Fibroblast of gingiva (primary cell): Measurements from ENCODE around the gene ABI3BP.
"Not testable (repeated sequence)": the region's sequence is repeated elsewhere in the genome, so short reads cannot be mapped to it uniquely, and the experiment has no call there.

Source experiments
- DNase-seq: peaks from one replicate; pipeline ENCODE4 v3.0.0-alpha.2; 2011; ENCODE audit warnings: low read depth

The ABI3BP gene, protein sequence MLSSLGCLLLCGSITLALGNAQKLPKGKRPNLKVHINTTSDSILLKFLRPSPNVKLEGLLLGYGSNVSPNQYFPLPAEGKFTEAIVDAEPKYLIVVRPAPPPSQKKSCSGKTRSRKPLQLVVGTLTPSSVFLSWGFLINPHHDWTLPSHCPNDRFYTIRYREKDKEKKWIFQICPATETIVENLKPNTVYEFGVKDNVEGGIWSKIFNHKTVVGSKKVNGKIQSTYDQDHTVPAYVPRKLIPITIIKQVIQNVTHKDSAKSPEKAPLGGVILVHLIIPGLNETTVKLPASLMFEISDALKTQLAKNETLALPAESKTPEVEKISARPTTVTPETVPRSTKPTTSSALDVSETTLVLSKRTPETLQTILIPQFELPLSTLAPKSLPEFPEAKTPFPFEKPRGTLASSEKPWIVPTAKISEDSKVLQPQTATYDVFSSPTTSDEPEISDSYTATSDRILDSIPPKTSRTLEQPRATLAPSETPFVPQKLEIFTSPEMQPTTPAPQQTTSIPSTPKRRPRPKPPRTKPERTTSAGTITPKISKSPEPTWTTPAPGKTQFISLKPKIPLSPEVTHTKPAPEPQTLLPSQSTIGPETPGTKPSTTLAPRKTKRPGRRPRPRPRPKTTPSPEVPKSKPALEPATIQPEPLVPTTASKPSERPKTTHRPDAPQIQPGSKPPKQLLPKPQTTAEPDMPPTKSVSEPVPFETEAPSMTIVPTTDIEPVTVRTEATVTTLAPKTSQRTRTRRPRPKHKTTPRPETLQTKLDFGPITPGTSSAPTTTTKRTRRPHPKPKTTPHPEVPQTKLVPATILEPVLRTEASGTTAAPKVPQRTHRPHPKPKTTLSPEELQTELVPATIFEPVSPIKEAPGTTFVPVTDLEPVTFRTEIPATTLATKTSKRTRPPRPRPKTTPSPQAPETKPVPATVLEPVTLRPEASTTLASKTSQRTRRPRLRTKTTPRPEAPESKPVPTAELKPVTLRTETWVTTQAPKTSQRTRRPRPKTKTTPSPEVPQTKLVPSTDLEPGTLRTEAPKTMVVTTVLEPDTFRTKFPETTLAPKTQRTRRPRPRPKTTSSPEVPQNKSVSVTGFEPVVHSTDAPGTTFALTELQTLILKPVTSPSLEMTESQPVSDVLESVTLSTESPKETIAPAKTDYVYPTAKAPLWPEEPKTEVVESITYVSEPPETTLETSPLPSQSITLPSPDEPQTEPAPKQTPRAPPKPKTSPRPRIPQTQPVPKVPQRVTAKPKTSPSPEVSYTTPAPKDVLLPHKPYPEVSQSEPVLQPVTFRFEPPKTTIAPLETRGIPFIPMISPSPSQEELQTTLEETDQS (N-terminal part only)

DNA sequence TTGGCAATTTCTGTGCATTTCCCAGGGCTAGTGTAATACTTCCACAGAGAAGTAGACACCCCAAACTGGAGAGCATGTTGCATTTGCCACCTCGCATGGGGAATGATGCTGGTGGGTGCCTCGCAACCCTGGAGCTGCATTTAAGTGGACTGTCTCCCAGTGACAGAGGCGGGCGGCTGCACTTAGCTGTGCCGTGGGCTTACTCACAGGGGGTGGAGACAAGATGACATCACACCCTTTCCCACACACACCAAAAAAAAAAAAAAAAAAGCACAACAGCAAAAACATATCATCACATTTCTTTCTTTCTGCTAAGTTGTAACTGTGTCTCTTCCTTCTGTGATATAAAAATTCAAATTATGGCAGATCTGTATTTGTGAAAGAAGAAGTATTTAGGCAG lies at the start of gene ABI3BP:
TSS of gene ABI3BP (minus strand) at position 113 of the 400 bp plus-strand sequence. CDS start at position 76, 37 bp downstream.
- DNase-seq: peak; percentile 82

GRCh38 chr3:101039285-101039684 lies 46.1 kb upstream of the ABI3BP start:
- no peak for DNase-seq

DNA sequence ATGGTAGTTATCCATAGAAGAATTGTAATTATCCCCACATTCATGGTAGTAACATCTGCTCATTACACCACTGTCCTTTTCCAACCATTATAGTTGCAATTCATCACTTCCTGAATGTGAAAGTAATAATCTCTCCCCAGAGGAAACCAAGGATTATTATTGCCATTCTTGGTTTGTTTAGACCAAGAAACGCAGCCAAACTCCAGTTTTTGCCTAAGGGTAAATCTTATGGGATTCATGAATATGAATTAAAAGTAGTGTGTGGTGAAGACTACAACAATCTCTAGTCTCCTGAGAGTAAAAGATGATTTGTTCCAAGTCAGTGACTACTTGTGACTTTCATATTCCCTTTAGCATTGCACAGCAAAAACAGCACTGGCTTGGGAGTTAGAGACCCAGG lies 45.7 kb upstream of the ABI3BP start:
- DNase-seq: peak; percentile 86

DNA sequence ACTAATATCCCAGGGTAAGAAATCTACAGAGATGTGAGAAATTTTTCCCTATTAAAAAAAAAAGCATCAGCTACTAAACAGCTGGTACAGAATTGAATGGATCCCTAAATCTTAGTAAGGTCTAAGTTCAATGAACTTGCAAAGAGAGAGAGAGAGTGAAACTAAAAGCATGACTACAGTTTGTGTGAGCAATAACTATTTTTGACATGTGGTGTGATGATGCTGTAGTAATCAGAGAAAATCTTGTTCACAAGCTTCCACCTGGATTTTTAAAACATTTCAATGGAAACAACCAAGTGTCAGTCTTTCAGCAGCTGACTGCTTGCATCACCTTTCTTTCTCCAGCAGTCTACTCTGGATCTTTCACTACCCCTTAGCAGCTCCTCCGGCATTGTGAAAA lies 45.2 kb upstream of the ABI3BP start:
- DNase-seq: no peak

- DNase-seq: no peak
Measured at GRCh38 chr3:101037613-101038012, 44.4 kb upstream of the ABI3BP start.

DNA sequence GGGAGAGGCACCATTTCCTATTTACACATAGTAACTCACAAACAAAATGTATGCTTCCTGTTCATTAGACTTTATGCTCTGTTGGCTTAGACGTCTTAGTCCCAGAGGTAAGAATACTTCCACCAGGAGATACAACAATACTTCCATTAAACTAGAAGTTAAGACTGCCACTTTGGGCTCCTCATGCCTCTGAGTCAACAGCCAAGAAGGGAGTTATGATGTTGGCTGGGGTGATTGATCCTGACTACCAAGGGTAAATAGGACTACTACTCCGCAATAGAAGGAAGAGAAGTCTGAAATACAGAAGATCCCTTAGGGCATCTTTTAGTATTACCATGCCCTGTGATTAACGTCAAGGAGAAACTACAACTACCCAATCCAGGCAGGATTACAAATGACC lies 43.5 kb upstream of the ABI3BP start:
- DNase-seq: no peak

GRCh38 chr3:101036213-101036618 lies 43.0 kb upstream of the ABI3BP start:
- peak; percentile 93 for DNase-seq

- DNase-seq: no peak
Measured at GRCh38 chr3:101027286-101027685, 34.1 kb upstream of the ABI3BP start.

- DNase-seq: no peak
Measured at GRCh38 chr3:101026881-101027280, 33.7 kb upstream of the ABI3BP start.

- DNase-seq: no peak
Measured at GRCh38 chr3:101026244-101026643, 33.0 kb upstream of the ABI3BP start.

GRCh38 chr3:101020351-101021015 lies 27.3 kb upstream of the ABI3BP start:
- peak; percentile 41 for DNase-seq

DNA sequence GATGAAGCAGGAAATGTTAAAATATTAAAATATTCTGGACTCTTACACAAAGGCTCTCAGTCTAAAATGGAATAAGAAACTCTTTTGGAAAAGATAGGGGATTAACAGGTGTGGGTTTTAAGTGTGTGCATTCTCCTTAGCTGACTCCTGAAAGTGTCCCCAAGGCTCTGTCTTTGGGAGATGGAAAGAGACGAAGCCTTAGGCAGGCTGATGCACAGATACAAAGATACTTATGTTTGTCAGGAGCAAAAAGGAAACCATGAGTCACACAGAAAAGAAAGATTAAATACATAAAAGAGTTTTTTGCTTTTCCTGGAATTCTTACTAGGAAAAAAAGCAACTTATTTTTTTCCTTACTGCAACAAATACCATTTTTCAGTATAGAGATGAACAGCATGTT lies 23.8 kb upstream of the ABI3BP start:
- DNase-seq: no peak

- DNase-seq: not testable (repeated sequence)
Measured at GRCh38 chr3:101012312-101012711, 19.1 kb upstream of the ABI3BP start.

- DNase-seq: peak; percentile 78
Measured at GRCh38 chr3:101011136-101011535, 17.9 kb upstream of the ABI3BP start.

DNA sequence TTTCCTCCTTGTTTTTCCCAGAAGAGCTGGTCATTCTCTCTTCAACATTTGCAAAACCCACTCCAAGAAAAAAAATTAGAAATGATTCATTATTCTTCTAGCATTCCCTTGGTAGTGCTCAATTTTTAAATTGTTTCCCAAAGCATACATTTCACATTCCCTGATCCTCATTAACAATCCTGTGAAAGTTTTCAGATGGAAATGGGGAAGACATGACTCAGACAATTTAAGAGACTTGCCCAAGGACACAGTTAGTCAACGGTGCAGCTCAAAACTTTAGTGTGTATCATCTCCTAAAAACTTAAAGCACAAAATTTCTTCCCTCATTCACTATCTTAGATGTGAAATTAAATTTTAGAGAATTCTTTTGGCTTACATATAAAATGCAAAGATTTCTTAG lies 17.1 kb upstream of the ABI3BP start:
- DNase-seq: peak; percentile 46

DNA sequence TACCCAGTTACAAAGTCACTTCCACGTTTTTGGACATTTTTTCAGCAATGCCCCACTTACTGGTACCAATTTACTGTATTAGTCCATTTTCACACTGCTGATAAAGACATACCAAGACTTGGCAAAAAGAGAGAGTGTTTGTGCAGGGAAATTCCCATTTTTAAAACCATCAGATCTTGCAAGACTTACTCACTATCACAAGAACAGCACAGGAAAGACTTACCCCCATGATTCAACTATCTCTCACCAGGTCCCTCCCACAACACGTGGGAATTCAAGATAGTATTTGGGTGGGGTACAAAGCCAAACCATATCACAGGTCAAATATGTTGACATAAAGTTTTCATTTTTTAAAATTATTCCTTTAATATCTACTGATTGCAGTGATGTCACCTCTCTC lies 16.2 kb upstream of the ABI3BP start:
- no peak for DNase-seq

DNA sequence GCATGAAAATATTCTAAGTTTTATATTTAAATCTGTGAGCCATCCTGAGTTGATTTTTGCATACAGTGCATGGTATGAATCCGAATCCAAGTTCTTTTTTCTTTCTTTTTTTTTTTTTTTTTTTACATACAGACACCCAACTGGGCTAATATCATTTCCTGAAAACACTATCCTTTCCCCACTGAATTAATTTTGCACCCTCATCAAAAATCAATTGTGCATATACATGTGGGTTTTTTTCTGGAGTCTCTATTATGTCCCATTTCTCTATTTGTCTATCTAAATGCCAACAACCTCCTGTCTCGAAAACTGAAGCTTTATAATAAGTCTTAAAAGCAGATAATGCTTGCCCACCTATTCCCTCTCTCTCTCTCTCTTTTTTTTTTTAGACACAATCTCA lies 5.9 kb upstream of the ABI3BP start:
- no peak for DNase-seq

GRCh38 chr3:100994809-100995208 lies 1.6 kb upstream of the ABI3BP start:
- DNase-seq: no peak

GRCh38 chr3:100994187-100994586 lies 966 bp upstream of the ABI3BP start:
- no peak for DNase-seq

- peak; percentile 59 for DNase-seq
Measured at GRCh38 chr3:100992231-100993012, 799 bp downstream of the ABI3BP start.

DNA sequence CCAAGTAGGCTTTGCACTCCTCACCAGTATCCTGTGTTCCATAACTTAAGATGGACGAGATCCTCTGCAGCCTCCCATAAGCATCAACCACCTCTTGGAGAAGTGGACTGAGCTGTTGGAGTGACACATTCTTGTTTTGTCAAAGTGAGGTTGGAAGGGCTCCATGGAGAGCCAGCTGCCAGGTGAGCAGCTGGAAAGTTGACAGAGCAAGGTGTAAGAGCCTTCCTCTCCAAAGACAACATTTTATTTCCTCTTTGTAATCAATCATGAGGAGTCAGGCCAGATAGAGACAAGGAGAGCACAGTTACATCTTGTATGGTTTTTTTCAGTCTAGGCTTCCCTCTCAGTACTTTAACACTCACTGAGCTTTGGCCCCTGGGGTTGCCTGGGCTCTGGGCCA lies 5.1 kb downstream of the ABI3BP start:
- DNase-seq: no peak
